H1 (cell line): ENCODE measurements around the gene REPS2. TPM values are rescaled to one million over a fixed set of nuclear protein-coding genes. Genes with fewer than 3 reads are reported as not detected.

ENCODE experiments used
- CTCF ChIA-PET: fragments of 300-600 bp; sonication (Branson Sonifier 250); formaldehyde crosslinking; loops from one replicate; lab custom pipeline; 2021; ENCODE audit not compliant: partially characterized antibody; lab: Charles Lee
- POLR2A ChIA-PET: fragments of 300-600 bp; sonication (Branson Sonifier 250); formaldehyde crosslinking; loops from one replicate; lab custom pipeline; 2021; ENCODE audit warnings: inconsistent platforms; ENCODE audit not compliant: partially characterized antibody; lab: Charles Lee
- DNase-seq, 2 experiments: peaks; one replicate each; pipeline versions ENCODE4 v3.0.0 to v3.0.0-alpha.2; 2010 to 2022; ENCODE audit warnings: low spot score in 2 of 2, low read depth in 1 of 2, mixed read lengths in 1 of 2
- FAIRE-seq: peaks from 2 replicates; lab custom pipeline; 2011; peaks lifted over from hg19 to GRCh38; lab: Jason Lieb, UNC
- H2AFZ ChIP-seq: 2 replicates; pipeline ENCODE4 v1.8.1; 2012; ENCODE audit warnings: low read length, inconsistent platforms
- H2AK5ac ChIP-seq: 2 replicates; pipeline ENCODE4 v1.6.1; 2013; ENCODE audit warnings: low read depth, low read length
- H2BK120ac ChIP-seq: replicated peaks from 2 replicates; pipeline ENCODE3; 2013; ENCODE audit warnings: low read depth, low read length, inconsistent platforms
- H2BK12ac ChIP-seq: 2 replicates; pipeline ENCODE4 v1.6.1; 2013; ENCODE audit warnings: low read depth, low read length
- H2BK15ac ChIP-seq: 2 replicates; pipeline ENCODE4 v1.6.1; 2013; ENCODE audit warnings: low read length
- H2BK20ac ChIP-seq: 2 replicates; pipeline ENCODE4 v1.6.1; 2013; ENCODE audit warnings: low read length
- H2BK5ac ChIP-seq: 2 replicates; pipeline ENCODE4 v1.6.1; 2013; ENCODE audit warnings: low read depth, low read length
- H3K14ac ChIP-seq: 2 replicates; pipeline ENCODE4 v1.6.1; 2013; ENCODE audit warnings: inconsistent platforms; ENCODE audit not compliant: insufficient read length
- H3K18ac ChIP-seq: 2 replicates; pipeline ENCODE4 v1.6.1; 2013; ENCODE audit warnings: low read length; ENCODE audit errors: extremely low read depth
- H3K23ac ChIP-seq: 2 replicates; pipeline ENCODE4 v1.6.1; 2013; ENCODE audit warnings: inconsistent platforms; ENCODE audit not compliant: insufficient read length
- H3K23me2 ChIP-seq: 2 replicates; pipeline ENCODE4 v1.6.1; 2013; ENCODE audit warnings: low read depth, low read length
- H3K27ac ChIP-seq: 2 replicates; pipeline ENCODE4 v1.6.1; 2011; ENCODE audit warnings: low read depth, low read length, inconsistent platforms
- H3K27me3 ChIP-seq, 4 experiments: replicated peaks in 1 of 4; 1 replicate in 1 of 4; 2 replicates in 3 of 4; pipeline versions ENCODE4 v1.6.1 to v1.8.1; 2011 to 2013; ENCODE audit warnings: low read length in 3 of 4, mild to moderate bottlenecking in 3 of 4, inconsistent platforms in 2 of 4, mixed read lengths in 2 of 4, moderate library complexity in 1 of 4; ENCODE audit not compliant: control insufficient read depth in 3 of 4, insufficient read depth in 3 of 4; ENCODE audit errors: extremely low read depth in 1 of 4
- H3K36me3 ChIP-seq, 4 experiments: 2 replicates each; pipeline versions ENCODE4 v1.6.1 to v1.8.1; 2011 to 2013; ENCODE audit warnings: mild to moderate bottlenecking in 4 of 4, low read length in 3 of 4, moderate library complexity in 2 of 4, control low read depth in 1 of 4, inconsistent platforms in 1 of 4; ENCODE audit not compliant: insufficient read depth in 4 of 4, control insufficient read depth in 2 of 4
- H3K4ac ChIP-seq: replicated peaks from 2 replicates; pipeline ENCODE3; 2013; ENCODE audit warnings: low read length, low read depth, mixed read lengths, inconsistent platforms; ENCODE audit not compliant: insufficient read length
- H3K4me1 ChIP-seq, 4 experiments: replicated peaks in 1 of 4; 1 replicate in 1 of 4; 2 replicates in 3 of 4; pipeline versions ENCODE4 v1.6.1 to v1.8.1; 2011 to 2013; ENCODE audit warnings: low read length in 3 of 4, inconsistent platforms in 2 of 4, mixed read lengths in 1 of 4; ENCODE audit not compliant: insufficient read depth in 4 of 4, control insufficient read depth in 3 of 4
- H3K4me2 ChIP-seq, 2 experiments: 2 replicates each; pipeline versions ENCODE4 v1.6.1 to v1.8.1; 2011 to 2013; ENCODE audit warnings: low read depth in 2 of 2, low read length in 2 of 2, control low read depth in 1 of 2, inconsistent platforms in 1 of 2, mild to moderate bottlenecking in 1 of 2; ENCODE audit not compliant: insufficient read depth in 1 of 2
- H3K4me3 ChIP-seq, 4 experiments: fragments of 200-600, 300-600 bp in 1 of 4; sonication (generic), shearing (Covaris generic), sonication (Bioruptor Twin) in 1 of 4; 2 replicates each; pipeline versions ENCODE4 v1.5.1 to v1.8.1; 2011 to 2016; ENCODE audit warnings: low read length in 4 of 4, low read depth in 3 of 4, control low read depth in 2 of 4, inconsistent platforms in 2 of 4, mild to moderate bottlenecking in 2 of 4, mixed read lengths in 1 of 4, moderate library complexity in 1 of 4; ENCODE audit not compliant: insufficient read depth in 2 of 4; ENCODE audit errors: extremely low read depth in 1 of 4
- H3K56ac ChIP-seq: replicated peaks from 2 replicates; pipeline ENCODE3; 2013; ENCODE audit warnings: low read depth, mild to moderate bottlenecking, mixed read lengths, low read length, inconsistent platforms; ENCODE audit not compliant: insufficient read length
- H3K79me1 ChIP-seq: 2 replicates; pipeline ENCODE4 v1.6.1; 2013; ENCODE audit warnings: low read depth, low read length, control low read depth
- H3K79me2 ChIP-seq, 2 experiments: 2 replicates each; pipeline versions ENCODE4 v1.6.1 to v1.8.1; 2012 to 2013; ENCODE audit warnings: low read length in 2 of 2, mild to moderate bottlenecking in 2 of 2, inconsistent platforms in 1 of 2; ENCODE audit not compliant: insufficient read depth in 2 of 2, control insufficient read depth in 1 of 2
- H3K9ac ChIP-seq, 4 experiments: replicated peaks in 1 of 4; 1 replicate in 1 of 4; 2 replicates in 3 of 4; pipeline versions ENCODE4 v1.6.1 to v1.8.1; 2011 to 2013; ENCODE audit warnings: low read depth in 3 of 4, low read length in 3 of 4, control low read depth in 2 of 4, mild to moderate bottlenecking in 2 of 4, moderate library complexity in 2 of 4, inconsistent platforms in 1 of 4; ENCODE audit errors: extremely low read depth in 1 of 4
- H3K9me3 ChIP-seq, 2 experiments: 2 replicates each; pipeline versions ENCODE4 v1.6.1 to v1.8.1; 2012 to 2013; ENCODE audit warnings: mild to moderate bottlenecking in 2 of 2, moderate library complexity in 2 of 2, control low read depth in 1 of 2, inconsistent platforms in 1 of 2, low read depth in 1 of 2, low read length in 1 of 2, mixed read lengths in 1 of 2; ENCODE audit not compliant: insufficient read depth in 2 of 2
- H4K20me1 ChIP-seq, 2 experiments: replicated peaks in 1 of 2; 2 replicates each; pipeline versions ENCODE3 to v1.8.1; 2011 to 2013; ENCODE audit warnings: inconsistent platforms in 2 of 2, low read length in 2 of 2, mild to moderate bottlenecking in 1 of 2; ENCODE audit not compliant: insufficient read depth in 2 of 2, control insufficient read depth in 1 of 2
- H4K5ac ChIP-seq: 2 replicates; pipeline ENCODE4 v1.6.1; 2013; ENCODE audit warnings: low read length, low read depth, mixed read lengths, inconsistent platforms; ENCODE audit not compliant: insufficient read length
- H4K8ac ChIP-seq: 2 replicates; pipeline ENCODE4 v1.8.0; 2013; ENCODE audit warnings: mild to moderate bottlenecking, moderate library complexity, low read length, inconsistent platforms; ENCODE audit not compliant: insufficient read depth; ENCODE audit errors: extremely low read depth
- H4K91ac ChIP-seq: replicated peaks from 2 replicates; pipeline ENCODE3; 2013; ENCODE audit warnings: low read length, mixed read lengths, inconsistent platforms; ENCODE audit not compliant: insufficient read length
- BRCA1 ChIP-seq: IDR thresholded peaks from 2 replicates; pipeline ENCODE4 v1.6.1; 2012; ENCODE audit warnings: low read depth, low read length, improper control_type of control experiment
- CBX8 ChIP-seq: fragments of 300-800, 300-1000 bp; sonication (generic); IDR thresholded peaks from 2 replicates; pipeline ENCODE4 v1.7.1; 2016; ENCODE audit warnings: low read depth, low read length, borderline replicate concordance
- CHD1 ChIP-seq: IDR thresholded peaks from 2 replicates; pipeline ENCODE4 v1.6.1; 2012; ENCODE audit warnings: low read depth, low read length, improper control_type of control experiment
- CREB1 ChIP-seq: IDR thresholded peaks from 2 replicates; pipeline ENCODE4 v1.6.1; 2012; ENCODE audit warnings: inconsistent platforms
- CTBP2 ChIP-seq: IDR thresholded peaks from 2 replicates; pipeline ENCODE4 v1.7.0; 2011; ENCODE audit warnings: borderline replicate concordance, mild to moderate bottlenecking, moderate library complexity, mixed read lengths, low read length; ENCODE audit not compliant: insufficient read depth, insufficient read length
- FOSL1 ChIP-seq: IDR thresholded peaks from 2 replicates; pipeline ENCODE4 v1.6.1; 2011; ENCODE audit warnings: mild to moderate bottlenecking, low read depth, low read length, moderate library complexity; ENCODE audit not compliant: insufficient read depth
- KDM4A ChIP-seq: IDR thresholded peaks from one replicate; pipeline ENCODE4 v1.7.1; 2012; ENCODE audit warnings: low read depth, mild to moderate bottlenecking, moderate library complexity, low read length, inconsistent platforms; ENCODE audit not compliant: severe bottlenecking
- KDM5A ChIP-seq: fragments of 200-600 bp; IDR thresholded peaks from 2 replicates; pipeline ENCODE4 v1.7.1; 2012; ENCODE audit warnings: mild to moderate bottlenecking, low read length, inconsistent platforms, mixed read lengths
- POLR2A ChIP-seq, 2 experiments: IDR thresholded peaks; 1 replicate in 1 of 2; 2 replicates in 1 of 2; pipeline ENCODE4 v1.6.1; 2011; ENCODE audit warnings: low read depth in 2 of 2, low read length in 2 of 2, mild to moderate bottlenecking in 2 of 2; ENCODE audit errors: control extremely low read depth in 1 of 2
- RAD21 ChIP-seq, 2 experiments: IDR thresholded peaks in 1 of 2; conservative IDR thresholded peaks in 1 of 2; 2 replicates each; pipeline ENCODE4 v1.6.1; 2011; ENCODE audit warnings: low read depth in 2 of 2, low read length in 2 of 2, improper control_type of control experiment in 1 of 2, inconsistent platforms in 1 of 2, mild to moderate bottlenecking in 1 of 2, moderate library complexity in 1 of 2
- RFX5 ChIP-seq: IDR thresholded peaks from 2 replicates; pipeline ENCODE4 v1.6.1; 2011; ENCODE audit warnings: low read depth, low read length, improper control_type of control experiment, borderline replicate concordance
- SIX5 ChIP-seq: IDR thresholded peaks from 2 replicates; pipeline ENCODE4 v1.6.1; 2011; ENCODE audit warnings: mild to moderate bottlenecking, low read depth, low read length
- SP2 ChIP-seq: IDR thresholded peaks from 2 replicates; pipeline ENCODE4 v1.6.1; 2012; ENCODE audit warnings: mild to moderate bottlenecking, low read length, inconsistent platforms
- YY1 ChIP-seq: IDR thresholded peaks from 2 replicates; pipeline ENCODE4 v1.6.1; 2011; ENCODE audit warnings: low read depth, mild to moderate bottlenecking, low read length
- WGBS, 2 experiments: shearing (Covaris generic) in 1 of 2; methylation state at CpG; one replicate each; pipeline versions ENCODE4 v1.1.6 to v1.1.7; 2013 to 2015; ENCODE audit warnings: low lambda C conversion rate in 2 of 2, mixed read lengths in 2 of 2, inconsistent platforms in 1 of 2, low coverage in 1 of 2, missing lambda C conversion rate in 1 of 2; ENCODE audit not compliant: insufficient replicate concordance in 2 of 2, insufficient coverage in 1 of 2, insufficient read length in 1 of 2; ENCODE audit errors: extremely low coverage in 1 of 2, missing lambda C conversion rate in 1 of 2; 5-methylcytosine and 5-hydroxymethylcytosine counted together
- polyA plus RNA-seq, 7 experiments: library from polyadenylated mRNA; depleted of rRNA in 3 of 7; stranded (reverse) in 5 of 7; unstranded in 2 of 7; fragments of >200 nt in 5 of 7; fragments of 200-250 nt in 2 of 7; gene quantifications; 1 replicate in 5 of 7; 2 replicates in 1 of 7; 4 replicates in 1 of 7; pipeline versions ENCODE4 v1.2.1 to v1.2.3, GENCODE V29; 2011 to 2013; ENCODE audit warnings: missing spikeins in 2 of 7, mixed read lengths in 2 of 7
- total RNA-seq: library from RNA; stranded (reverse); fragmentation: NEBNext Ultra II Directional; extraction: Animal tissue kit (Norgen Biotek cat#: 25700); gene quantifications from 2 replicates; pipeline ENCODE4 v1.2.1, GENCODE V29; 2021

REPS2 gene
- total and polyA plus RNA-seq, 2 of the 8 experiments (the other 6 are each of a cell fraction or from before 2014, with no cell fraction given) = 0.79 to 4.3 TPM

- no peak overlapping the region for H3K18ac ChIP-seq
- H2AK5ac ChIP-seq = no peak overlapping the region
- 100% methylated on average over 1 of the region's 1 CpG; no CpG with 5 or more reads in 1 of the 2 experiments for WGBS, 2 experiments
- CTCF ChIA-PET = interaction anchor here (1.1 kb wide), 1 partner anchor 22 kb away, joined by 3 read pairs; no protein-coding TSS in a partner anchor
- POLR2A ChIA-PET = no interaction called here
- H2BK15ac ChIP-seq = no peak overlapping the region
- H3K4ac ChIP-seq = no peak overlapping the region
- no peak overlapping the region for H3K9ac ChIP-seq
- no peak overlapping the region for H3K4me3 ChIP-seq
- no peak overlapping the region for H2BK20ac ChIP-seq
- no peak overlapping the region for H3K14ac ChIP-seq
- FAIRE-seq (no peak), DNase-seq (no peak)
- no peaks in the 10 kb centered on the region for H3K36me3 ChIP-seq
- no peak overlapping the region for H4K8ac ChIP-seq
- no peak overlapping the region for H3K23ac ChIP-seq
- H2BK5ac ChIP-seq = no peak overlapping the region
- H3K9me3 ChIP-seq = peaks cover 2 to 3% of the 10 kb centered on the region in 2 experiments; a peak in 1 of 4 replicates
- H2BK12ac ChIP-seq = no peak overlapping the region
- H3K27ac ChIP-seq = no peak overlapping the region
- no peaks in the 10 kb centered on the region for H3K79me2 ChIP-seq
- no peaks in the 10 kb centered on the region for H3K23me2 ChIP-seq
- no peaks in the 10 kb centered on the region for H3K27me3 ChIP-seq
- H3K79me1 ChIP-seq = no peaks in the 10 kb centered on the region
- no peak overlapping the region for H2BK120ac ChIP-seq
- no peak overlapping the region for H2AFZ ChIP-seq
- no peaks in the 10 kb centered on the region for H3K4me1 ChIP-seq
- H3K4me2 ChIP-seq = no peak overlapping the region
- H4K91ac ChIP-seq = no peak overlapping the region
- H3K56ac ChIP-seq = no peak overlapping the region
- no peaks in the 10 kb centered on the region for H4K20me1 ChIP-seq
- H4K5ac ChIP-seq = no peak overlapping the region
- TF ChIP-seq CREB1 (no peak), CTBP2 (no peak), POLR2A (IDR thresholded peaks at IDR 0.05; ENCODE audit: control extremely low read depth in 1 of 2, low read depth in 2 of 2, low read length in 2 of 2) (no peak), SIX5 (no peak), CBX8 (no peak), RAD21 (IDR thresholded peaks at IDR 0.05 in 1 of 2, conservative IDR thresholded peaks at IDR 0.05 in 1 of 2; ENCODE audit: low read depth in 2 of 2, low read length in 2 of 2) (no peak), KDM4A (no peak), BRCA1 (no peak), RFX5 (no peak), YY1 (no peak), CHD1 (no peak), FOSL1 (no peak), KDM5A (no peak), SP2 (no peak)
Observed at GRCh38 chrX:17098516-17099247, 152.2 kb downstream of the REPS2 start.
